HK-2 (cell line): ENCODE data around the gene GRID1.

Experiments
- DNase-seq: peaks from one replicate; pipeline ENCODE4 v3.0.0-alpha.2; 2018; ENCODE audit not compliant: unreplicated experiment

The GRID1 gene

GRCh38 chr10:86366033-86366901, at the start of gene GRID1:
Gene GRID1, minus strand, starts transcription at chr10:86366795.
- peak; percentile 38 for DNase-seq

DNA sequence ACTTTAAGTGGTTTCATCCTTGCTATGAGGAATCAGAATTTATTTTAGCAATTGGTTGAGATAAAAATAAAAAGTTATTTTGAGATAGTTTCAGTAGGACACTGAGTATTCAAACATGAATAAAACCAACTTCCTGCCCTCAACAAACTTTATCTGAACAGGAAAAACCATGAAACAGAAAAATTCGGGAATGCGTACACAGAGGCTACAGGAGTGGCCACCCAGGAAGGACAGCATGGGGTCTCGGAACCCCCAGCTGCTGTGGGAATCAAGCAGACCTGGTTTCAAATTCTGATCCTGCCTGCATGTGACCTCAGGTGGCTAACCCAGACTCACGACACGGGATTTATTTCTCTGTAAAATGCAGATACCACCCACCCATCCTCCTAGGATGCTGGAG, 49.0 kb upstream of the GRID1 start:
- no peak for DNase-seq

DNA sequence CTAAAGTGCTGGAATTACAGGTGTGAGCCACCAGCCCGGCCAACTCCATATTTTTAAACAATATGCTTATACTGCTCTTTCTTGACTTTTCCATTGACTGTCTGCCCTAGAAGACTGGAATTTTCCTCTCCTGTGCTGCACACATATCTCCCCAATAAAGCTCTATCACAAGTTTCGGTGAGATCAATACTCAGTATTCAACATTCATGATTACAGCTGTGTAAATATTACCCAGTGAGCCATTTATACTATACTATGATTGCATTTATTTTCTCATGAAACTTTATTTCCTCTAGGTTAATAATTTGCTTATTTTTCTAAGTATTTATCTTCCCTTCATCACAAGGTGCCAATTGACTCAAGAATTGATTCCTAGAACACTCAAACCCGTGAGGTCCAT, 48.5 kb upstream of the GRID1 start:
- DNase-seq = no peak

- DNase-seq = no peak
Observed at GRCh38 chr10:86413046-86413728, 46.6 kb upstream of the GRID1 start.

- no peak for DNase-seq
Observed at GRCh38 chr10:86411852-86412560, 45.4 kb upstream of the GRID1 start.

- no peak for DNase-seq
Observed at GRCh38 chr10:86411281-86411841, 44.8 kb upstream of the GRID1 start.

DNA sequence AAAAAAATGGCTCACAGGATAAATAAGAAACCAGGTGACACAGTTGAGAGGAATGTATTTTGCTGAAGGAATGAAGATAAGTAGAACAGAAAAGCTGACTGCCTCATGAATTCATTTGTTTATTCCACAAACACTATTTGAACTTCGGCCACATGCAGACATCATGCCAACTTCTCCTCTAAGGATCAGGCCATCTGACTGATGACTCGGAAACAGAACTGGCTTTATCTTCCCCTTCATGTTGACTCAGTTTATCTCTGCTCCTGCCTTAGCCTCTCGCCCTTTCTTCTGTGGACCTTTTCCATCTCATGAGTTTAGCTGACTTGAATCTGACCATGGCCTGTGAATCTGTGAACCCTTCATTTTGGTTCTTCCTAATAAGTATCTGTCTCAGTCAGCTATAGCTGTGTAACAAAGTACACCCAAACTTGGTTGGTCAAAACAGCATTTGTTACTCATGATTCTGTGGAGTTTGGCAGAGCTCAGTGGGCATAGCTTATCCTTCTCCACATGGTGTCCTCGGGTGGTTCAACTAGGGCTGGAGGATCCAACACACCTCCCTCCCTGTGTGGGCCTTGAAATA, 44.0 kb upstream of the GRID1 start:
- DNase-seq = no peak

- DNase-seq = no peak
Observed at GRCh38 chr10:86409183-86409582, 42.6 kb upstream of the GRID1 start.

DNA sequence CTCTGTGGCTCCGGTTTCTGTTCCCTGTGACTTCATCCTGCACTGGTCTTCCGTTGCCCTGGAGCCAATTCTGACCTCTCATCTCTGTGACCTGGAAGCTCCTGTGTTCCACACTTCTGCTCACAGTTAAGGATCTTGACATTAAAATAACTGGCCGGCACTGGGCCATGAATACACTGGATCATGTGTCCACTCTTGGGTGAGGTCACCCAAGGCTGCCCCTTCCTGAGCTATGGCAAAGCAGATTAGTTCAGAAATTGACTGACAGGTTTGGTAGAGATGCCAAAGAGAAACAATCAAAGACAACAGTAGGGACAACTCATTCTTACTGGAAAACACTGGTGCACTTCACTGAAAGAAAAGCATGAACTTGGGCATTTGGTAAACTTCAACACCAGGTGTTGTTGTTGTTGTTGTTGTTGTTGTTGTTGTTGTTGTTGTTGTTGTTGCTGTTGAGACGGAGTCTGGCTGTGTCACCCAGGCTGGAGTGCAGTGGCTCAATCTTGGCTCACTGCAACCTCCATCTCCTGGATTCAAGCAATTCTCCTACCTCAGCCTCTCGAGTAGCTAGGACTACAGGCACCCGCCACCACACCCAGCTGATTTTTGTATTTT, 36.7 kb upstream of the GRID1 start:
- DNase-seq = peak; percentile 69

GRCh38 chr10:86402283-86402941, 35.8 kb upstream of the GRID1 start:
- peak; percentile 43 for DNase-seq

GRCh38 chr10:86401588-86402282, 35.1 kb upstream of the GRID1 start:
- no peak for DNase-seq

GRCh38 chr10:86400705-86401587, 34.4 kb upstream of the GRID1 start:
- DNase-seq = peak; percentile 81

DNA sequence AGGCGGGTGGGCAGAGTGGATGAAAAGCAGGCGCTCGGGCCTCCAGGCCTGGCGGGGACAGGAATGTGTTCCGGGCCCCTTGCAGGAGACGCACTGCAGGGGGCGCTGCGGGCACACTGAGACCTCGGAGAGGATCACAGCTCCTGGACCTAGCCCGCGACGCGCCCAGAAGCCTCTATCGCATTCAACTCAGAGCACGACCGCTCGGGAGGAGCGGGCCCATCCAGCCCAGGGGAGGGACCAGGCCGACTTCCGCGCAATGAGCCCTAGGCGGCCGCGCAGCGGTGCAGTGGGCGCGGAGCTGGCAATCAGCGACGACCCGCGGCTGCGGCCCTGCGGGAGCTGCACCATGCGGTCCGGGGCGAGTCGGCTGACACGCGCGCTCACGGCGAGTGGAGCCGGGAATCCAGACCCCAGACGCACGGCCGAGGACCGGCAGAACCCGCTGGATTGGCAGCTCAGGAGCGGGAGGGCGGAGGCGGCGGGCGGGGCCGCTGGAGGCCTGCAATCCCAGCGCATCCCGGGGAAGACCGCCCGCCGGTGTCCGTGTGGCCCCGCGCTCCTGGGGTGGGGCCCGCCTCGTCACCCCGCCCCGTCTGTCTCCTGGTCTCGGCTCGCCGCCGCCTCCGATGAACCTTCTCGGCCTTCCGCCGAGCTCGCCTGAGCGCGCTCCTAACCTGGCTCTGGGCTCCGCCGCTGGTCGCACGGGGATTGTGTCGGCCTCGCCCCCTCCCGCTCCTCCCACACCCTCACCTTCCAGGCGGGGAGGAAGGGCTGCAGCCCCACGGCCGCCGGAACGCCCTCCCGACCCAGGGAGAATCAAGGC, 33.5 kb upstream of the GRID1 start:
- DNase-seq = peak; percentile 99

DNA sequence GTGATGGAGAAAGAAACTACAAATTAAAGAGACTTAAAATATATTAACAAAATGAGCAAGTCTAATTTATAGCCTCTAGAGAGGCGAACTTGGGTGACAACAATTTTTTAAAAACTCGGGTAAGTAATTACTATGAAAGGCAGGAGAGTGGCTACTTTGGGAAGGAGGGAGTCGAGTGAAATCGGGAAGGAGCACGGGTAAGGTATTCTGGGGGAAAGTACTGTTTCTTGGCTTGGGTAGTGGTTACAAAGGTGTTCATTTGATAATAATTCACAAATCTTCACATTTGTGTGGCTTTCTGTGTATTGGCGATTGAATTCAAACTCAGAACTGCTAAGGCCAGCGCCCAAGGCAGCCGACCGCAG, 32.9 kb upstream of the GRID1 start:
- no peak for DNase-seq

GRCh38 chr10:86397120-86397519, 30.5 kb upstream of the GRID1 start:
- DNase-seq = no peak

- DNase-seq = no peak
Observed at GRCh38 chr10:86393862-86394455, 27.4 kb upstream of the GRID1 start.

GRCh38 chr10:86393362-86393761, 26.8 kb upstream of the GRID1 start:
- DNase-seq = no peak

GRCh38 chr10:86392723-86393094, 26.1 kb upstream of the GRID1 start:
- DNase-seq = no peak
